Measurements from ENCODE around the gene CHRNB4. TPM values are rescaled to one million over a fixed set of nuclear protein-coding genes. Genes with fewer than 3 reads are reported as not detected.
A peak's percentile ranks its signal among the peaks of the same experiment; 100 is the strongest.

The CHRNB4 gene
- total RNA-seq, 1 donor from 2014 or later = 0.72 TPM

GRCh38 chr15:78668987-78669386 is 28.0 kb upstream of the CHRNB4 start:
- no peak for ATAC-seq

DNA sequence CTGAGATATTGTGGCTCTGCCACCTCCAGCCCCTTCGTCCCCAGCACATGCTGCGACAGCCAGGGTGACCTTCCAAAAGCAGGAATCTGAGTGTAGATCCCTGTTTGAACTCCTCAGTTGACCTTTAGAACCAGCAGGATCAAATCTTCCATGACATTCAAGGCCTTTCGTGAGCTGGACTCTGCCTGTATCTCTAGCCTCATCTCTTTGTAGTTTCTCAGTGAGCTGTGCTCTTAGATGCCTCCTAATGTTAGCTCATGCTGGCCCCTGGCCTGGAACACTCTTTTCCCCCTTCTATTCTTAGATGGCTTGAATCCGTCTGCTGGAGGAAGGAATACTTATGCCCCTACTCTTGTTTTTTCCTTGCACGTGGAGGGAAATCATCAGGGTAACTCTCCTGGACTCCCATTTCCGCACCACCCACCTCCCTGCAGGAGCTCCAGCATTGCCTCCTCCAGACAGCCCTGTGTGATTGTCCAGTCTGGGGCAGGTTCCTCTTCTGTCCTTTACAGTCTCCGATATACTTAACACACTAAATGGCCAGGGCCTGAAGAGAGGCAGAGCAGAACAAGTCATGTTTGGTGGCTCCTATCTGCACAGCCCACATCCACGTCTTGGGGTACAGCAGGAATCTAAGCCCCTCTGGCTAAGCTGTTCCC is 26.7 kb upstream of the CHRNB4 start:
- no peak for ATAC-seq

- no peak for ATAC-seq
Measured at GRCh38 chr15:78666010-78666409, 25.0 kb upstream of the CHRNB4 start.

GRCh38 chr15:78663703-78664102 is 22.7 kb upstream of the CHRNB4 start:
- no peak for ATAC-seq

DNA sequence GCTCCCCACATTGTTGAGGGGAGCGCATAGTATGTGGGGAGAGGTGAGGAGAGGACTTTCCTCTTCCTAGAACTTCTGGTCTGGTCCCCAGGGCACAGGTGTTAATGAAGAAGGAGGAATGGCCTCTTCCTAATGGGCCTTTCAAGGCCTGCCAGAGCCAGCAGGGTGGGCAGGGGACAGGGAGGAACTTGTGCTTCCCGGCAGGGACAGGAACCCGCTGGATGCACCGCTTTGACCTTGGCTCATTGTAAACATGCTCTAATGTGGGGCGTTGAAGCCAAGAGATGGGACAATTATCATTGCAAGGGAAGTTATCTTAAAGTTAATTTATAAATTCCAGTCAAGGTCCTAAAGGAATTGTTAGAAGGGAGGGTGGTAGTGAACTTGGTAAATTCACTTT is 21.0 kb upstream of the CHRNB4 start:
- no peak for ATAC-seq

- ATAC-seq = no peak
Measured at GRCh38 chr15:78661001-78661400, 20.0 kb upstream of the CHRNB4 start.

GRCh38 chr15:78660584-78660983 is 19.6 kb upstream of the CHRNB4 start:
- ATAC-seq = no peak

GRCh38 chr15:78658823-78659222 is 17.8 kb upstream of the CHRNB4 start:
- no peak for ATAC-seq

DNA sequence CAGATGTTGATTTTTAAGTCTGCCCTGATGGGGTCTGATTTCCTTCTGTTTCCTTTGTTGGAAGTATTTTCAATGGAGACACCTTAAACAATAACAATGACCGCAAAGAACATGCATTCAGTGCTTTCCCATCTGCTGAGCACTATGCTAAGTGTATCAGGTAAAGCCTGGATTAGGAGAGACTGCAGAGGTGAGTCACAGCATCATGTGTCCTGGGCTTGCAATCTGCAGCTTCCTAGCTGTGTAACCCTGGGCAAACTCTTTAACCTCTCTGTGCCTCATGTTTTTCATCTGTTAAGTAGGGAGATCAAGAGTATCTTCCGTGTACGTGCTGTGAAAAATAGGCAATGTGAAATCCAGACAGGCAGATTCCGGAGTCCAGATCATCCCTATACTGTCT is 13.3 kb upstream of the CHRNB4 start:
- ATAC-seq = peak; percentile 93

DNA sequence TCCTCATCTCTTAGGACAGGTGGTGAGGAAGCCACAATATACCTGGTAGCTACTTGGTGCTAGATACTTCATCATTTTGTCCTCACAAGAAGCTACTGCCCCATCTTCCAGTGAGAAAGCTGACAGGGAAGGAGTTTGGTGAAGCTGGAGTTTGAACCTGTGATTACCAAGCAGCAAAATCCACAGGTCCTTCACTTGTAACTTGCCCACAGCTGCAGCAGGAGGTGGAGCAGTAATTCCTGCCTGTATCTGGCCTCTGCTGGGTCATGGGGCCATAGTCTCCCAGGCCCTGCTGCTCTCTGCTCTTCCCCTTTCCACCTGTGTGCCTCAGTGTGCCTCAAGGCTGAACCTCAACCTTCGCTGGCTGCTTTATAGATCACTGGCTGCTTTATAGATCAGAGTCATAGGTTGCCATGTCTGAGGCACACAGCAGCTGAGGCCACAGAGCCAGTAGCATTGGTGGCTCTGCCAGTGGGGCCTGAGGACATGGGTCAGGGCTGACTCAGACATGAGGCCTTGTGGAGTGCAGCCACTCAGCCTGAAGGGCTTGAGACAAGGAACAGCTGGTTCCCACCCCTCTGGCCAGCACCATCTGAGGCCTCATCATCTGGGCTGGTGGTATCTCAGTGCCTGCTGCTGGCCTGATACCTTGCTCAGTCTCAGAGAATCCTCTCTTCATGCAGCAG is 11.1 kb upstream of the CHRNB4 start:
- ATAC-seq = no peak

- ATAC-seq = no peak
Measured at GRCh38 chr15:78651007-78651406, 10.0 kb upstream of the CHRNB4 start.

DNA sequence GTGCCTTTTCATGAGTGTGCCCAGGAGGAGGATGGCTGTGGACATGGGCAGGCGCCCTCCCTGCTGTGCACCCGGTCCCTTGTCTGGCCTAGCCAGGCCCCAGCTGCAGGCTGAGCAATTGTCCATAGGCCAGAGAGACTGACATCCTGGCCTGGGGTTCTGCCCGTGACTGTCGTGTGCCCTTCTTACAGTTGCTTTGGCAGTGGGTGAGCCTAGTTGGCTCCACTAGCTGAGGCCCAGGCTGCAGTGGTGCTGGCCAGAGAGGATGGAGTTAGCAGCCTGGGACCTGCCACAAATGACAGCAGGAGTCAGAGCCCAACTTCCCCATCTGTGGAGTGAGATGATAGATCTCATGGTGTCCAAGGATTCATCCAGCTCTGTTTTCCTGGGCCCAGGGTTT is 9.0 kb upstream of the CHRNB4 start:
- ATAC-seq = no peak

DNA sequence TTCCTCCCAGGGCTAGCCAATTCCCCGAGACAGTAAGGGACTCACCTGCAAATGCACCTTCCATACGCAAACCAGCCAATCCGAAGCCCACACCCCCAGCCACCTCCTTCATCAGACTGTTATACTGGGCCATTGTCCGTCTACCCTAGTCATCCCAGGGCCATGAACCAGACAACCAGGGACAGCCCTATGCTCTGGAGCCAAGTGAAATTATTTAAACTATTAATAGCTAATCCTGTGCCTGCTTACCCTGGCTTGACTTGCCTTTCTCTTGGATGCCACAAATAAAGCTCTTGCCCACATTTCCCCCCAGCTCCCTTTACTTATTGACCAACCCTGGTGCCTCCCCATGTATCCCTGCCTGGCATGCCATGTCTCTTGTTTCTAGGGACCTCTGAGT is 4.0 kb upstream of the CHRNB4 start:
- no peak for ATAC-seq

- no peak for ATAC-seq
Measured at GRCh38 chr15:78642331-78642730, 1.3 kb upstream of the CHRNB4 start.

DNA sequence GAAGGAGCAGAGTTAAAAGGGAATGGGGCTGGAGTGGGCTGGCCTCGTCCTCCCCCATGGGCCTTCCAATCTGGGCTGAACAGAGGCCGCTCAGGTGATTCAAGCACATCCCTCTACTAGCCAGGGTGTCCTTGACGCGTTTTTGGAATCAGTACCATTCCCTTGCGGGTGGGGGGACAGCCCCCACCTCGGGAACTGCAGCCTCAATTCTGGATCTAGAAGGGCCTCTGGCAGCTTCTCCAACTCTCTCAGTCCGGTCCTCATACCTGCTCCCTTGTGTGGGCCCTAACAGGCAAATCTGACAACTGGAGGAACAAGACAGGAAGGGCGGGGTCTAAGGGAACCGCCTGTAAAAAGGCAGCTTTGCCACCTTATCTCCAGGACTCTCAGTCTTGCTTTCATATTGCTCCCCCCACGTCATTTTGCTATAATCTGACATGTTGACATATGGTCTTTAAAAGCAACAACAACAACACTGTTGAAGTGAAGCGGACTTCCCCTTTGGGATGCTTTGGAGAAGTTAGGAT is 802 bp upstream of the CHRNB4 start:
- ATAC-seq = no peak

- peak; percentile 48 for ATAC-seq
Measured at GRCh38 chr15:78640527-78641101, 396 bp downstream of the CHRNB4 start.

DNA sequence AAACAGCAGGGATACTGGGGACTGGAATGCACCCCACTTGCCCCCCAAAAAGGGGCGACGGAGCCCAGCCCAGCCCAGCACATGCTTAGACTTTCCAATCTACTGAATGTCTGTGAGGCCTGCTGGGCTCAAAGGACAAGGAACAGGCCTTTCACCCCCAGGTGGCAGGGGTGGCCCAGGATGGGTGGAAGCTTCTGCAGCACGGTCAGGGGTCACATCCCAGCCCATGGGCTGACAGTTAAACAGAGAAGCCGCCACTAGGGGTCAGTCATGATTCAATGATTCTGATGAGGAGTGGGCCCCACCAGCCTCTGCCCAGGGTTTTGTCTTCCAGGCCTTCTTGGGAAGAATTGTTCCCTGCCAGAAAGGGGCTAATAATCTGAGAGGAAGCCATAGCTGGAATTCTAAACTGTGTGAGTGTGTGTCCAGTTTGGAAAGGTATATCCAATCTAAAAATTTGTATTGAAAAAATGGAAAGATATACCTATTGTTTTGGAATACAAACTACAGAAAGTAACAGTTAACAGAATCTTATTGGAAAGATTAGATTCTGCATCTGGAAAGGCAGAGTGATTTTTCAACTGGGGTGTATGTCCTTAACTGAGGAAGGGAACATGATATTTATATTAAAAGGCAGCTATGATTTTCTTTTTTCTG is 2.2 kb downstream of the CHRNB4 start:
- ATAC-seq = no peak

DNA sequence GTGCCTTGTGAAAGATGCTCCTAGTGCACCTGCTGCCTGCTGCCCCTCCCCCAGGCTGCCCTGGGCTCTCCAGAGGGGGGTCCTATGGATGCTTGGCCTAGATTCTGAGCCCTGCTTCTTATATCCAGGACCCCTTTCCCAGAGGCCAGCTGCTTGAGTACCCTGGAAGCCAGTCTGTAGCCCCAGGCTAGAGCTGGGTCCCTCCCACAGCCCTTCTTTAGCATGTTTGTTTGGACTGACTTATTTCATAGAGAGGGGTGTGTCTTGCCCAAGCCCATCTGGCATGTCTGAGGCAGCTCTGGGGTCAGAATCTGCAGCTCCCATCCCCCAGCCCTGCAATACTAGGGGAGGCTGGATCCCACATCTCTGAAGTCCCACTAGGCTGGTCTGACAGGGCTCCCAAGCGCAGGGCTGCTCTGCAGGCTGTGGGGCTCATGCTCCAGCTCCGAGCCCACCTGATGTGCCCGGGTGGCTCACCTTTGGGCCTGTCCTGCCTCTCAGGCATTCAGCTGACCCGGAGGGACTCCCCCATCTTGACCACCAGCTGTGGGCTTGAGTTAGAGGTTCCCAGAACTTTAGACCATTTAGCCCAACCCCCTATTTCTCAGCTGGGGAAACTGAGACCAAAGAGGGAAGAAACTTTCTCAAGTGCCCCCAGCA is 3.1 kb downstream of the CHRNB4 start:
- ATAC-seq = no peak

DNA sequence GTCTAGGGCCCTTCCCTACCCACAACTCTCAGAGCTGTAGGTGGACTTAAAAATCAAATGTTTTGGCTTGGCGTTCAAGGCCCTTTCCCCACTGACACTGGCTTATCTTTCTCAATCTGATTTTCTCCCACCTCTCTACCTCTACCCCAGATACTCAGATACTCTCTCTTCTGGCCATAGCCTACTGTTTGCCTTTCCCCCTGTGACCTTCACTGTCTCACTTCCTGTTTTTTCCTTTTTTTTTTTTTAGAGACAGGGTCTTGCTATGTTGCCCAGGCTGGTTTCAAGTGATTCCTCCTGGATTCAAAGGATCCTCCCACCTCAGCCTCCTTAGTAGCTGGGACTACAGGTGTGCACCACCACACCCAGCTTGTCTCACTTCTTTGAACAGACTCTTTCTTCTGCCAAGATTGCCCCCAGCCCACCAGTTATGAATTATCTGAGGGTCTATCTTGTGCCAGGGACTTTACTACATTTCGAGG is 4.6 kb downstream of the CHRNB4 start:
- ATAC-seq = no peak

DNA sequence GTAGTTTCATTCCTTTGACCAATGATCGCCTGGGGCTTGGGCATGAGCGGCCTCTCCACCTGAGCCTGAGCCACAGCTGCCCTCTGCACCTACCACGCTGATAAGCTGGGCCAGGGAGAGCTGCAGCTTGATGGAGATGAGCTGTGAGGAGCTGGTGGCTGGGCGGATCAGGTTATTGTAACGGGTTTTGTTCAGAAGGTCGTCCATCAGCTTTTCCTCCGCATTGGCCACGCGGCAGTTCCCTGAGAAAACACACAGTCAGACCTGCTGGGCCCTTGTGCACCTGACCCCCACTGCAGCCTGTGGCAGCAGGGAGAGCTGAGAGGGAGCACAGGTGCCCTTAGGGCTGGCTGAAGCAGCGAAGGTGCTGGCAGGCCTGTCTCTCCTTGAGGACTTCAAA is 5.7 kb downstream of the CHRNB4 start:
- ATAC-seq = no peak

DNA sequence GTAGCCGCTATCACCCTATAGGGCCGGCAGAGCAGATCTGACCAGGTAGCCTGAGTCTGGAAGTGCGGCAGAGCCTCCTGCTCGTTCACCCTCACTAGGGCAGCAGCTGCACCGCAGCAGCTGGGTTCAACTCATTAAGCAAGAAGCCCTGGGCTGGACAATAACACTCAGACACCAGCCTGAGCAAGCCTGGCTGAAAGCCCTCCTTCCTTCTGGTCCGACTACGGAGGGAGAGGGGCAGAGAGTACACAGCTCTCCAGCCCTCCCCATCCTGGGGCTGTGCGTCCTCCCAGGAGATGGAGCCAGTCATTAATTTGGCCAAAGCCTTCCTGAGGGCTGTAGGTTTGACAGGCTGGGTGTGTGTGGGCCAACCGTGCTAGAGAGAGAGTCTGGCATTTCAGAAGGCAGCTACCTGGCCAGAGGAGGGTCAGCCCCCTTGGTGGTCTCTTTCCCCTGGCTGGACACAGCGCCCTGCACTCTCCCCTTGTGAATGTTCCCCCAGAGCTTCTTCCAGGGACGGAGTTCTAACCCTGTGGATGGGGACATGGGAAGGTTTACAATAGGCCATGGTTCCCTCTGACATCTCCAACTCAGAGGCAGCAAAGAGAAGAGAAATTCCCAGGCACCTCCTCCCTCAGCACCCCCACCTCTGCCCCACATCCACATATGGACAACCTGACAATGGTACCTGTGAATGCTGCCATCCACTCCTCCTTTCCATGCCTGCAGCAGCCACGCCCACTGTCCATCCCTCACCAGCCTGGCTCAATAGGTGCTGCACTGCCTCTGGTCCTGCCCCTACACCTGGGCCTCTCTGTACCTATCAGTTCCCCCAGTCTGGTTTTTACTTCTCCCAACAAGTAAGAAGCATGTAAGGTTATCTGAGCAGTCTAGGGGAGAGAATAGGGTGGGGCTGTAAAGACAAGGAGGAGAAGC is 6.5 kb downstream of the CHRNB4 start:
- no peak for ATAC-seq

- ATAC-seq = no peak
Measured at GRCh38 chr15:78633348-78633747, 7.7 kb downstream of the CHRNB4 start.
